ENCODE measurements around the gene RFTN1. TPM values are rescaled to one million over a fixed set of nuclear protein-coding genes. Genes with fewer than 3 reads are reported as not detected.

The RFTN1 gene
- polyA plus RNA-seq, 3 donors: 17.4 to 28.0 (median 27.2) TPM

DNA sequence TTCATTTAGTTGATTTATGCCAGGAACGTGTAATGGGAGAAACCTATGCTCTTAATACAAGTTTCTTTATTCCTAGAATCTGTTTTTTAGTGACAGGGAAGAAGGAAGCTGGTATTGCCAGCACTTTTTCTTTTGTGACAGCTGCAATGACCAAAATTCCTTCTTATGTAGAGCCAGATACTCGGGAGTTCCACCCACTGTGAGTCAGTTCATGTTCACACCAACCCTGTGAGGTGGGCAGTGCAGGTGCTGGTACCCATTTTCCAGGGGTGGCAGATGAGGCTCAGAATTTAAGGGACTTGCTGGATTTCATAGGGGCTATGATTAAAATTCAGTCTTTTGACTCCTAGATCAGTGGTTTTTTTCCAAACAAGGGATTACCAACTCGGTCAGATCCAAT, 213.8 kb downstream of the RFTN1 start:
- no peak overlapping the region for H3K4me3 Mint-ChIP-seq
- Histone ChIP-seq H3K9ac (ENCODE audit: insufficient read depth, low read length, poor library complexity, severe bottlenecking) (no peak overlapping the region), H2AFZ (ENCODE audit: insufficient read depth, low read depth, low read length, poor library complexity, severe bottlenecking) (no peak overlapping the region), H3K4me3 (replicated peaks in 1 of 3; ENCODE audit: low read depth in 2 of 3, low read length in 3 of 3) (no peak overlapping the region), H3K4me2 (replicated peaks; ENCODE audit: extremely low read depth, low read length, poor library complexity, severe bottlenecking) (no peak overlapping the region), H3K27ac (ENCODE audit: low read depth in 1 of 2, low read length in 2 of 2) (no peak overlapping the region), H4K20me1 (ENCODE audit: insufficient read depth, low read length) (no peaks in the 10 kb centered on the region), H3K27me3 (ENCODE audit: control insufficient read depth in 2 of 2, insufficient read depth in 2 of 2, low read length in 2 of 2) (no peaks in the 10 kb centered on the region), H3K4me1 (ENCODE audit: control insufficient read depth in 1 of 2, insufficient read depth in 2 of 2, low read length in 2 of 2) (peaks cover 0 to 2% of the 10 kb centered on the region in 2 donors), H3K9me3 (replicated peaks in 1 of 2; ENCODE audit: control insufficient read depth in 1 of 2, insufficient read depth in 1 of 2, low read length in 2 of 2) (no peaks in the 10 kb centered on the region), H3K79me2 (ENCODE audit: insufficient read depth, low read length) (no peaks in the 10 kb centered on the region), H3K36me3 (replicated peaks in 1 of 2; ENCODE audit: control insufficient read depth in 1 of 2, insufficient read depth in 2 of 2, low read length in 2 of 2) (peaks cover 27 to 83% of the 10 kb centered on the region in 2 donors)
- H3K36me3 Mint-ChIP-seq: peaks cover 73% of the 10 kb centered on the region in 2 donors
- intact Hi-C loops (cut with micrococcal nuclease): no loop called here
- peaks cover 0 to 1% (median 0%) of the 10 kb centered on the region in 3 donors for H3K27me3 Mint-ChIP-seq (ENCODE audit: low read depth in 3 of 3)
- H3K9me3 Mint-ChIP-seq: no peaks in the 10 kb centered on the region
- no peak for DNase-seq
- peaks cover 8% of the 10 kb centered on the region for H3K4me1 Mint-ChIP-seq
- TF ChIP-seq, protein P1, sequence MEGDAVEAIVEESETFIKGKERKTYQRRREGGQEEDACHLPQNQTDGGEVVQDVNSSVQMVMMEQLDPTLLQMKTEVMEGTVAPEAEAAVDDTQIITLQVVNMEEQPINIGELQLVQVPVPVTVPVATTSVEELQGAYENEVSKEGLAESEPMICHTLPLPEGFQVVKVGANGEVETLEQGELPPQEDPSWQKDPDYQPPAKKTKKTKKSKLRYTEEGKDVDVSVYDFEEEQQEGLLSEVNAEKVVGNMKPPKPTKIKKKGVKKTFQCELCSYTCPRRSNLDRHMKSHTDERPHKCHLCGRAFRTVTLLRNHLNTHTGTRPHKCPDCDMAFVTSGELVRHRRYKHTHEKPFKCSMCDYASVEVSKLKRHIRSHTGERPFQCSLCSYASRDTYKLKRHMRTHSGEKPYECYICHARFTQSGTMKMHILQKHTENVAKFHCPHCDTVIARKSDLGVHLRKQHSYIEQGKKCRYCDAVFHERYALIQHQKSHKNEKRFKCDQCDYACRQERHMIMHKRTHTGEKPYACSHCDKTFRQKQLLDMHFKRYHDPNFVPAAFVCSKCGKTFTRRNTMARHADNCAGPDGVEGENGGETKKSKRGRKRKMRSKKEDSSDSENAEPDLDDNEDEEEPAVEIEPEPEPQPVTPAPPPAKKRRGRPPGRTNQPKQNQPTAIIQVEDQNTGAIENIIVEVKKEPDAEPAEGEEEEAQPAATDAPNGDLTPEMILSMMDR (IDR thresholded peaks at IDR 0.05): no peak
- H3K27ac Mint-ChIP-seq: no peak overlapping the region
- WGBS (ENCODE audit: insufficient coverage): 60% methylated on average over 1 of the region's 3 CpGs

- Mint-ChIP-seq H3K9me3 (peaks cover 0 to 3% (median 0%) of the 10 kb centered on the region in 7 donors), H3K4me3 (no peak overlapping the region), H3K27me3 (ENCODE audit: low read depth in 3 of 3) (peaks cover 0 to 1% (median 0%) of the 10 kb centered on the region in 3 donors), H3K4me1 (peaks cover 8% of the 10 kb centered on the region), H3K36me3 (peaks cover 69 to 75% of the 10 kb centered on the region in 2 donors), H3K27ac (no peak overlapping the region)
- Histone ChIP-seq H3K4me2 (replicated peaks; ENCODE audit: extremely low read depth, low read length, poor library complexity, severe bottlenecking) (no peak overlapping the region), H3K79me2 (ENCODE audit: insufficient read depth, low read length) (no peaks in the 10 kb centered on the region), H3K36me3 (replicated peaks in 1 of 2; ENCODE audit: control insufficient read depth in 1 of 2, insufficient read depth in 2 of 2, low read length in 2 of 2) (peaks cover 27 to 76% of the 10 kb centered on the region in 2 donors), H2AFZ (ENCODE audit: insufficient read depth, low read depth, low read length, poor library complexity, severe bottlenecking) (no peak overlapping the region), H3K4me1 (ENCODE audit: control insufficient read depth in 1 of 2, insufficient read depth in 2 of 2, low read length in 2 of 2) (peaks cover 0 to 2% of the 10 kb centered on the region in 2 donors), H3K9ac (ENCODE audit: insufficient read depth, low read length, poor library complexity, severe bottlenecking) (no peak overlapping the region), H3K27ac (ENCODE audit: low read depth in 1 of 2, low read length in 2 of 2) (no peak overlapping the region), H3K9me3 (replicated peaks in 1 of 2; ENCODE audit: control insufficient read depth in 1 of 2, insufficient read depth in 1 of 2, low read length in 2 of 2) (no peaks in the 10 kb centered on the region), H4K20me1 (ENCODE audit: insufficient read depth, low read length) (no peaks in the 10 kb centered on the region), H3K4me3 (replicated peaks in 1 of 3; ENCODE audit: low read depth in 2 of 3, low read length in 3 of 3) (no peak overlapping the region), H3K27me3 (ENCODE audit: control insufficient read depth in 2 of 2, insufficient read depth in 2 of 2, low read length in 2 of 2) (no peaks in the 10 kb centered on the region)
- no peak for DNase-seq
- TF ChIP-seq, protein P1 (IDR thresholded peaks at IDR 0.05): no peak
- intact Hi-C loops (cut with micrococcal nuclease): no loop called here
- no CpG with 5 or more reads among the region's 6 CpGs for WGBS (ENCODE audit: insufficient coverage)
These were observed 214.6 kb downstream of the RFTN1 start for GRCh38 chr3:16298891-16299290.
